ENCODE data around the gene OGFOD3.

OGFOD3 gene

GRCh38 chr17:82405051-82405450 is 13.3 kb downstream of the OGFOD3 start:
- DNase-seq (ENCODE audit: low spot score) = no peak

GRCh38 chr17:82403662-82404660 is 14.4 kb downstream of the OGFOD3 start:
- no peak for DNase-seq (ENCODE audit: low spot score)

- DNase-seq (ENCODE audit: low spot score) = no peak
Measured at GRCh38 chr17:82402865-82403264, 15.5 kb downstream of the OGFOD3 start.

- DNase-seq (ENCODE audit: low spot score) = peak; percentile 44
Measured at GRCh38 chr17:82400830-82401229, 17.6 kb downstream of the OGFOD3 start.

- no peak for DNase-seq (ENCODE audit: low spot score)
Measured at GRCh38 chr17:82400206-82400605, 18.2 kb downstream of the OGFOD3 start.

- no peak for DNase-seq (ENCODE audit: low spot score)
Measured at GRCh38 chr17:82399601-82400101, 18.7 kb downstream of the OGFOD3 start.

- DNase-seq (ENCODE audit: low spot score) = no peak
Measured at GRCh38 chr17:82399041-82399441, 19.3 kb downstream of the OGFOD3 start.

- no peak for DNase-seq (ENCODE audit: low spot score)
Measured at GRCh38 chr17:82397449-82398335, 20.7 kb downstream of the OGFOD3 start.

- DNase-seq (ENCODE audit: low spot score) = no peak
Measured at GRCh38 chr17:82396601-82397435, 21.6 kb downstream of the OGFOD3 start.

GRCh38 chr17:82394278-82394677 is 24.1 kb downstream of the OGFOD3 start:
- DNase-seq (ENCODE audit: low spot score) = no peak

- no peak for DNase-seq (ENCODE audit: low spot score)
Measured at GRCh38 chr17:82392941-82393340, 25.4 kb downstream of the OGFOD3 start.

- no peak for DNase-seq (ENCODE audit: low spot score)
Measured at GRCh38 chr17:82392209-82392920, 26.0 kb downstream of the OGFOD3 start.

- DNase-seq (ENCODE audit: low spot score) = no peak
Measured at GRCh38 chr17:82391496-82392066, 26.8 kb downstream of the OGFOD3 start.

- no peak for DNase-seq (ENCODE audit: low spot score)
Measured at GRCh38 chr17:82390860-82391435, 27.4 kb downstream of the OGFOD3 start.

GRCh38 chr17:82390015-82390859 is 28.1 kb downstream of the OGFOD3 start:
- no peak for DNase-seq (ENCODE audit: low spot score)

- no peak for DNase-seq (ENCODE audit: low spot score)
Measured at GRCh38 chr17:82389379-82389778, 29.0 kb downstream of the OGFOD3 start.

GRCh38 chr17:82388922-82389283 is 29.5 kb downstream of the OGFOD3 start:
- no peak for DNase-seq (ENCODE audit: low spot score)

GRCh38 chr17:82388223-82388921 is 30.0 kb downstream of the OGFOD3 start:
- no peak for DNase-seq (ENCODE audit: low spot score)

- DNase-seq (ENCODE audit: low spot score) = no peak
Measured at GRCh38 chr17:82387705-82388106, 30.7 kb downstream of the OGFOD3 start.

Data from CD4-positive, alpha-beta T cell treated with Interleukin-15 for 4 hours (primary cell).